Effector CD4-positive, alpha-beta T cell (primary cell): Measurements from ENCODE around the gene HEXB.
A peak's percentile ranks its signal among the peaks of the same experiment; 100 is the strongest.

Experiments used
- DNase-seq: peaks from one replicate; pipeline ENCODE4 v3.0.0-alpha.2; 2020
- total RNA-seq: gene quantifications from one replicate; lab custom pipeline; 2026; lab: John Stamatoyannopoulos, UW

Gene HEXB
- total RNA-seq, result 22.5 reads per million, percentile 49 among the genes with 10 or more reads in this experiment

- DNase-seq, result peak; percentile 64
These were observed at the start of gene HEXB for GRCh38 chr5:74684900-74685851. TSS of gene HEXB (plus strand) at chr5:74685233. CDS start at chr5:74685261, 28 bp downstream.

- no peak for DNase-seq
These were observed 48.9 kb upstream of the HEXB start for GRCh38 chr5:74636149-74636548.

GRCh38 chr5:74636552-74636951, 48.5 kb upstream of the HEXB start:
- no peak for DNase-seq

GRCh38 chr5:74638544-74638969, 46.5 kb upstream of the HEXB start:
- DNase-seq, result no peak

- no peak for DNase-seq
These were observed 45.8 kb upstream of the HEXB start for GRCh38 chr5:74638970-74639806.

GRCh38 chr5:74639807-74640449, 45.1 kb upstream of the HEXB start:
- DNase-seq, result no peak

GRCh38 chr5:74640450-74640953, 44.5 kb upstream of the HEXB start, which contains the start of gene ENC1:
TSS of gene ENC1 (minus strand) at chr5:74640728. CDS start at chr5:74636485, 4,243 bp downstream.
- DNase-seq, result peak; percentile 39

- DNase-seq, result no peak
These were observed 43.9 kb upstream of the HEXB start for GRCh38 chr5:74640954-74641734.

- no peak for DNase-seq
These were observed 43.1 kb upstream of the HEXB start for GRCh38 chr5:74641735-74642542.

- DNase-seq, result no peak
These were observed 42.5 kb upstream of the HEXB start for GRCh38 chr5:74642543-74642863.

- no peak for DNase-seq
These were observed 41.9 kb upstream of the HEXB start for GRCh38 chr5:74643111-74643562.

GRCh38 chr5:74647096-74647495, 37.9 kb upstream of the HEXB start:
- DNase-seq, result no peak

- DNase-seq, result no peak
These were observed 36.2 kb upstream of the HEXB start for GRCh38 chr5:74648835-74649293.

GRCh38 chr5:74649421-74649973, 35.5 kb upstream of the HEXB start:
- no peak for DNase-seq

GRCh38 chr5:74651710-74652109, 33.3 kb upstream of the HEXB start:
- no peak for DNase-seq

GRCh38 chr5:74652576-74652975, 32.5 kb upstream of the HEXB start:
- no peak for DNase-seq

GRCh38 chr5:74653991-74654390, 31.0 kb upstream of the HEXB start:
- no peak for DNase-seq

GRCh38 chr5:74655206-74655605, 29.8 kb upstream of the HEXB start:
- no peak for DNase-seq

GRCh38 chr5:74655716-74656115, 29.3 kb upstream of the HEXB start:
- DNase-seq, result no peak

GRCh38 chr5:74657165-74657564, 27.9 kb upstream of the HEXB start:
- DNase-seq, result no peak
